ENCODE data around the gene TTC23L. TPM values are rescaled to one million over a fixed set of nuclear protein-coding genes. Genes with fewer than 3 reads are reported as not detected.
"Not testable (repeated sequence)": the region's sequence is repeated elsewhere in the genome, so short reads cannot be mapped to it uniquely, and the experiment has no call there.

The TTC23L gene
- total and polyA plus RNA-seq, 2 experiments from 2014 or later: 0.07 TPM; not detected in 1

- Histone ChIP-seq H4K20me1 (ENCODE audit: insufficient read depth, poor library complexity, severe bottlenecking) (no peaks in the 10 kb centered on the region), H2AFZ (no peak overlapping the region), H3K9me3 (ENCODE audit: low read depth) (no peaks in the 10 kb centered on the region), H3K36me3 (replicated peaks; ENCODE audit: insufficient read depth, low read depth) (peaks cover 10% of the 10 kb centered on the region), H3K9me2 (replicated peaks; ENCODE audit: insufficient read depth) (no peaks in the 10 kb centered on the region), H3K4me3 (no peak overlapping the region), H3K4me2 (peak overlapping the region; percentile 45), H3K27ac (peak overlapping the region; percentile 15), H3K27me3 (no peaks in the 10 kb centered on the region), H3K79me2 (no peaks in the 10 kb centered on the region), H3K4me1 (ENCODE audit: insufficient read depth) (no peaks in the 10 kb centered on the region)
- DNase-seq (ENCODE audit: low spot score): peak; percentile 24
- WGBS (ENCODE audit: low lambda C conversion rate, missing lambda C conversion rate): 72% methylated on average over 8 of the region's 8 CpGs
- TF ChIP-seq CTCF (IDR thresholded peaks at IDR 0.05; ENCODE audit: poor library complexity) (no peak), EZH2 (IDR thresholded peaks at IDR 0.05; ENCODE audit: borderline replicate concordance) (no peak), EZH2phosphoT487 (IDR thresholded peaks at IDR 0.05; ENCODE audit: low read depth, severe bottlenecking, unreplicated experiment) (no peak)
These were observed 15.8 kb upstream of the TTC23L start for GRCh38 chr5:34822956-34823715.

DNA sequence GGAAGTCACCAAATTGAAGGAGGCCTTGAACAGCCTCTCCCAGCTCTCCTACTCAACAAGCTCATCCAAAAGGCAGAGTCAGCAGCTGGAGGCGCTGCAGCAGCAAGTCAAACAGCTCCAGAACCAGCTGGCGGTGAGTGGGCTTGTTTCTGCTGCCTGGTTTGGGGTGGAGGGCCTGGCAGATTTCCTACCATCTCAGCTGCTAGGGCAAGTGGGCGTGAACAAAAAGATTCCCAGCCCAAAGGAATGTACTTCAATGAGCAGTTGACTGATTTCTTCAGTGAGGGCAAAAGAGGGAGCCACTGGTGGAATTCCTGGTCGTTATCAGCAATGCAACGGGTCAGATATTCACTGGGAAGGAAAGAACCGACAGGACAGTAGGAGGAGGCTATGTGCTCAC is 12.6 kb upstream of the TTC23L start:
- Histone ChIP-seq H3K9me2 (replicated peaks; ENCODE audit: insufficient read depth) (no peaks in the 10 kb centered on the region), H3K9me3 (ENCODE audit: low read depth) (no peaks in the 10 kb centered on the region), H3K4me1 (ENCODE audit: insufficient read depth) (no peaks in the 10 kb centered on the region), H4K20me1 (ENCODE audit: insufficient read depth, poor library complexity, severe bottlenecking) (no peaks in the 10 kb centered on the region), H2AFZ (no peak overlapping the region), H3K4me3 (no peak overlapping the region), H3K27me3 (no peaks in the 10 kb centered on the region), H3K27ac (no peak overlapping the region), H3K79me2 (no peaks in the 10 kb centered on the region), H3K4me2 (no peak overlapping the region), H3K36me3 (replicated peaks; ENCODE audit: insufficient read depth, low read depth) (peaks cover 10% of the 10 kb centered on the region)
- no peak for TF ChIP-seq EZH2phosphoT487 (IDR thresholded peaks at IDR 0.05; ENCODE audit: low read depth, severe bottlenecking, unreplicated experiment)
- no peak for TF ChIP-seq CTCF (IDR thresholded peaks at IDR 0.05; ENCODE audit: poor library complexity)
- no peak for TF ChIP-seq EZH2 (IDR thresholded peaks at IDR 0.05; ENCODE audit: borderline replicate concordance)
- no peak for DNase-seq (ENCODE audit: low spot score)
- WGBS (ENCODE audit: low lambda C conversion rate, missing lambda C conversion rate): 77% methylated on average over 6 of the region's 6 CpGs

- H3K9me2 ChIP-seq (replicated peaks; ENCODE audit: insufficient read depth): no peaks in the 10 kb centered on the region
- H2AFZ ChIP-seq: no peak overlapping the region
- WGBS (ENCODE audit: low lambda C conversion rate, missing lambda C conversion rate): 92% methylated on average over 6 of the region's 6 CpGs
- H4K20me1 ChIP-seq (ENCODE audit: insufficient read depth, poor library complexity, severe bottlenecking): no peaks in the 10 kb centered on the region
- no peak overlapping the region for H3K4me2 ChIP-seq
- H3K27ac ChIP-seq: no peak overlapping the region
- no peaks in the 10 kb centered on the region for H3K4me1 ChIP-seq (ENCODE audit: insufficient read depth)
- no peaks in the 10 kb centered on the region for H3K79me2 ChIP-seq
- TF ChIP-seq EZH2phosphoT487 (IDR thresholded peaks at IDR 0.05; ENCODE audit: low read depth, severe bottlenecking, unreplicated experiment): no peak
- TF ChIP-seq EZH2 (IDR thresholded peaks at IDR 0.05; ENCODE audit: borderline replicate concordance): no peak
- no peak for TF ChIP-seq CTCF (IDR thresholded peaks at IDR 0.05; ENCODE audit: poor library complexity)
- no peaks in the 10 kb centered on the region for H3K27me3 ChIP-seq
- no peak overlapping the region for H3K4me3 ChIP-seq
- H3K36me3 ChIP-seq (replicated peaks; ENCODE audit: insufficient read depth, low read depth): peaks cover 10% of the 10 kb centered on the region
- H3K9me3 ChIP-seq (ENCODE audit: low read depth): no peaks in the 10 kb centered on the region
- DNase-seq (ENCODE audit: low spot score): no peak
These were observed 11.1 kb upstream of the TTC23L start for GRCh38 chr5:34827588-34828506.

GRCh38 chr5:34830827-34831226 is 8.1 kb upstream of the TTC23L start:
- not testable (repeated sequence) for H3K4me2 ChIP-seq; H3K4me1 ChIP-seq (ENCODE audit: insufficient read depth); DNase-seq (ENCODE audit: low spot score); H3K27me3 ChIP-seq; H3K9me3 ChIP-seq (ENCODE audit: low read depth); H3K9me2 ChIP-seq (replicated peaks; ENCODE audit: insufficient read depth); H3K4me3 ChIP-seq; H3K27ac ChIP-seq; H3K79me2 ChIP-seq; H4K20me1 ChIP-seq (ENCODE audit: insufficient read depth, poor library complexity, severe bottlenecking); H2AFZ ChIP-seq
- WGBS (ENCODE audit: low lambda C conversion rate, missing lambda C conversion rate): 88% methylated on average over 7 of the region's 7 CpGs
- H3K36me3 ChIP-seq (replicated peaks; ENCODE audit: insufficient read depth, low read depth): peaks cover 10% of the 10 kb centered on the region
